HuH-7.5 (cell line): Measurements from ENCODE around the gene FAM187B.
A peak's percentile ranks its signal among the peaks of the same experiment; 100 is the strongest.

ENCODE experiments used
- DNase-seq: peaks from one replicate; pipeline ENCODE4 v3.0.0; 2011; ENCODE audit warnings: low spot score

FAM187B gene

DNA sequence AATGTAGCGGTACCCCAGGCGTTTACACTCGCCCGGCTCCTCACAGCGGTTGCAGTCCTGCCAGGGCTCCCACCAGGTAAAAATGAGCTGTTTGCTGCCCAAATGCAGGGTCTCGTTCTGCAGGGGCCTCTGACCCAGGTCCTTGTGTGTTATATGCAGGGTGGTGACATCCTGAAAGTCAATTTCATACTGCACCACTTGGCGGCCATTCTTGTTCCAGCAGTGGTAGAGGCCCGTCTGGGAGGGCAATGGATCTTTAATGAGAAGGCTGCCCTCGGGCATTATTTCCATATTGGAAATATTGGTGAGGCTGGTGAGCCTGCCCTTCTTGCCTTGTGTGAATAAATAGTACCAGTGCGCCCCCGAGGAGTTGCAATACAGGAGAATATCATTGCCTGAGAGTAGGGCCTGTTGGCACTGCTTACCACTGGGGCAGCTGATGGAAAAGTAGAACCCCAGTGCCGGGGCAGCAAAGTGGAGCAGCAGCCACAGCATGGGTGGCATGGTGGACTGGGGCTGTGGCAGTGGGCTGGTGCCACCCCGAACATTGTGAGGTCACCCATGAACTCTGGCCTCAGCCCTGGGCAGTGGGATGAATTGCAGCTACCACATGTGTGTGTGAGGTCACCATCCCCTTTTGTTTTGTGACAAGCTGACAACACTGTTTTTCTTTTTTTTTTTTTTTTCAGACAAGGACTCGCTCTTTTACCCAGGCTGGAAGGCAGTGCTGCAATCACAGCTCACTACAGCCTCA is at the start of gene FAM187B:
Gene FAM187B, minus strand, starts transcription at position 563 of the 754 bp plus-strand sequence. Its CDS starts 59 bp downstream, at position 504.
- DNase-seq = no peak

DNA sequence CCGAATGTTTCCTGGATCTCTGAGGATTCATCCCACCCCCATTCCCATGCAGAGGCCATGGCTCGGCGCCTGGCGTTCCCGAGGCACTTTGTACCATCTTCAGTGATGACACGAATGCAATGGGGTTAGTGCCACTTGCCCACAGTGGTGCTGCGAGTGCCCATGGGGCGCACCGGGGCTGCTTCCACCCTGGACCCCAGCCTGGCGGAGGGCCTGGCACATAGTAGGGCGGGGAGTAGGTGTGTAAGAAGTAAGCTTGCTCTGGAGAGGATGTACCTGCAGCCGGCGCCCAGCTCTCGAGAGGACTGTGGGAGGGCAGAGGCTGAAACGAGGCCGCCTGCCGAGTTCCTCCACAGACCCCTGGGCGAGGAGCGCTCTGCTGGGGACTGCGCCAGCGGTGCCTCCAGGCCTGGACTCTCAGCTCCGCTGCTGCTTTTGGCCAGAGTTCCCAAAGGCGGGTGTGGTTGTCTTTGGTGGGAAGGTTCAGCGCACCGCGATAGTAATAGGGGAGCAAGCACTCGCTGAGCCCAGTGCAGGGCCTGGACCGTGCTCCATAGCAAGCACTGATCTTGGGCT is 48.3 kb upstream of the FAM187B start:
- no peak for DNase-seq

DNA sequence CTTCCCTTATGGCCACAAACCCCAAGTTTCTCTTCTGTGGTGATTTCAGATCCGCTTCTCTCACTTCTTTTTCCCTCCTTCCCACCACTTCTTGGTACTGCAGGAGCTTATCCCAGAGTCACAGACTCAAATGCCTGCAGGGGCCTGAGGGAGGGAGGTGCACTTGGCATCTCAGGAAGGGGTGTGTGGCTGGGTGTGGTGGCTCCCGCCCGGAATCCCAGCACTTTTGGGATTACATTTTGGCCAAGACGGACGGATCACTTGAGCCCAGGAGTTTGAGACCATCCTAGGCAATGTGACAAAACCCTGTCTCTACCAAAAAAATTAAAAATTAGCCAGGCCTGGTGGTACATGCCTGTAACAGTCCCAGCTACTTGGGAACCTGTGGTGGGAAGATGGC is 45.8 kb upstream of the FAM187B start:
- DNase-seq = no peak

DNA sequence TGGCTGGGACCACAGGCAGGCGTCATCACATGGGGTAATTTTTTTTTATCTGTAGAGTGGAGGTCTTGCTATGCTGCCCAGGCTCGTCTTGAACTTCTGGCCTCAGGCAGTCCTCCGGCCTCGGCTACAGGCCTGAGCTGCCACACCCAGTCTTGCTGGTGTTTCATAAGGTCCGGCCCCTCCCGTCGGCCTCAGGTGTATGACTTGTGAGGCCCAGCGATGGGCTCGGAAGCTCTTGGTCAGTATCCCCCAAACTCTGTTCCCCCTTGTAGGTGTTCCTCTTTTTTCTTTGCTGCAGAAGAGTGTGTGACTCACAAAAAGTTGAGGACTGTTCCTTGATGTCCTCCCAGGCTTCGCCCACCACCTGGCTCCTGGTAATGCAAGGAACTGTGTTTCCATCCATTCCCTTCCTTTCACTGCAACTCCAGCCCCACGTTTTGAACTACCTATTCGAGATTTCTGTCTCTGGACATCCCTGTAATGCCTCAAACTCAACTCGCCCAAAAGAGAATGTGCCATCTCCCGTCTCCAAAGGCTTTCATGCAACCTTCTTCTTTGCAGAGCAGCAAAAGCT is 45.2 kb upstream of the FAM187B start:
- no peak for DNase-seq

DNA sequence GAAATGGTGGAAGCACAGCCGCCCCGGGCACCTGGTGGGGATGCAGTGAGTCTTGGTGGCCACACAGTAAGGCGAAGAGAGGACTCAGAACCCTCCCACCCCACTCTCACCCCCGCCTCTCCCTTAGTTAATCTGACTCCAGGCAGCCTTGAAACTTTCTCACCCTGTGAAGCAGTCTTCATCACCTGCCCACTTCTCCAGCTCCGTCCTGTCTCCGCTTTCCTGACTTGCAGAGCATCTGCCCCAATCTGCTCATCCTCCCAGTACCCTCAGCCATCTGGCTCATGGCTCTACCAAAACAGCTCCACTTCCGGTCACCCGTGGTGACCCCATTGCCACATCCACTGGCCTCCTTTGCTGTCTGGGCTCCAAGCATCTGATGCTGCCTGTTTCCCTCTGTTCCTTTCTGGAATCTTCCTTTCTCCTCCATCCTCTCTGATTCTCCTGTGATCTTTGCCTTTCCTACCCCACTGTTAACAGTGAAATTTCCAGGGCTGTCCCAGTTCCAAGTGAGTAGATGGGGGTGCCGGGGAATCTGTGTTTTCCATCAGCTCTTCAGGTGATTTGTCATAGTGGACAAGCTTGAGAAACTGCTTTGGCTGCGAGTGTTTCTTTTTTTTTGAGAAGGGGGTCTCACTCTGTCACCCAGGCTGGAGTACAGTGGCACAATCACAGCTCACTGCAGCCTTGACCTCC is 44.6 kb upstream of the FAM187B start:
- no peak for DNase-seq

DNA sequence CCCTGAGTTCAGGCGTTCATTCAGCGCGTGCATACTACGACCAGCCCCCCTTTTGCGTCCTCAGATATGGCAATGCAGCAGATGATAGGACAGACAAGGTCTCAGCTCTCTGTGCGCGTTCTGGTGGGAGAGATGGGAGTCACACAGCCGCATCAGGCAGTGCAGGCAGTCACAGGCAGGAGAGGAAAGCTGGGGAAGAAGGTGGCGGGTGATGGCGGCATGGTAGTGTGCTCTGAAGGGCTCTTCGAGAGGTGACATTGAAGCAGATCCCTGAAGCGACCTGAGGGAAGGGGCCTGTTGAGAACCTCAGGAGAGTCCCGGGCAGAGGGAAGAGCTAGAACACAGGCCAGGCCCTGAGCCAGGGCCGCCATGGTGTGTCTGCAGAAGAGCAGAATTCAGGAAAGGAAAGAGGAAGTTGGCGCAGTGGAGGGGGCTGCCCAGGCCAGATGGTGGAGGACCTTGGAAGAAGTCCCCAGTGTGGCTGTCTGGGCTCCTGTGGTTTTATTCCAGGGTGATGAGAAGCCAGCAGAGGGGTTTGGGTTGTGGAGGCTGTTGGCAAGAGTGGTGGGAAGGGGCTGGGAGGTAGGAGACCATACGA is 43.7 kb upstream of the FAM187B start:
- no peak for DNase-seq

DNA sequence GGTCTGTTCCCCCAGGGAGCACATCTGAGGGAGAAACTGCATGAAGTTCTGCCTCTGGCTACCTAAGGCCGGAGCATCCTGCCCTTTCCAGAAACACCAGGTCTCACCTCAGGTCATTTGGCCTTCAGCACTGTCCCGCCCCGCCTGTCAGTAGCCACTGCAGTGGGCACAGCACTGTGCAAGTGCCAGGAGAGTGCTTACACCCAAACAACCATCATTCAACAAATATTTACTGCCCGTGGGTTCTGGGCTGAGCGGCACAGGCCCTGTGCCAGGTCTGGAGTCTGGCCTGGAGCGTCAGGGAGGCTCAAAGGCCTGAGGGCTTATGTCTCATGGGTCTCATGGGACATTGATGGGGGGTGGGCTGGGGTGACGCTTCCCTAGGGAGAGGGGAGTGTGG is 43.0 kb upstream of the FAM187B start:
- DNase-seq = no peak

DNA sequence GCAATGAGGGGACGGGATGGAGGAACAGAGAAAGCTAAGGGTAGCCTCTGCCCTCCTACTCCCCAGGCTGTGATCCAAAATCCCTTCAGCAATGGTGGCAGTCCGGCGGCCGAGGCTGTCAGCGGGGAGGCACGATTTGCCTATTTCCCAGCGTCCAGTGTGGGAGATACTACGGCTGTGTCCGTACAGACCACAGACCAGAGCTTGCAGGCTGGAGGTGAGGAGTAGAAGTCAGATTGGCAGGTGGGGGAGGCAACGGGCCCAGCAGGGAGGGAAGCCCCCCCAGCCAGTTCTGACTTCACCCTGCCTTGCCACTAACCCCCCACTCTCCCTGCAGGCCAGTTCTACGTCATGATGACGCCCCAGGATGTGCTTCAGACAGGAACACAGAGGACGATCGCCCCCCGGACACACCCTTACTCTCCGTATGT is 41.9 kb upstream of the FAM187B start:
- no peak for DNase-seq

DNA sequence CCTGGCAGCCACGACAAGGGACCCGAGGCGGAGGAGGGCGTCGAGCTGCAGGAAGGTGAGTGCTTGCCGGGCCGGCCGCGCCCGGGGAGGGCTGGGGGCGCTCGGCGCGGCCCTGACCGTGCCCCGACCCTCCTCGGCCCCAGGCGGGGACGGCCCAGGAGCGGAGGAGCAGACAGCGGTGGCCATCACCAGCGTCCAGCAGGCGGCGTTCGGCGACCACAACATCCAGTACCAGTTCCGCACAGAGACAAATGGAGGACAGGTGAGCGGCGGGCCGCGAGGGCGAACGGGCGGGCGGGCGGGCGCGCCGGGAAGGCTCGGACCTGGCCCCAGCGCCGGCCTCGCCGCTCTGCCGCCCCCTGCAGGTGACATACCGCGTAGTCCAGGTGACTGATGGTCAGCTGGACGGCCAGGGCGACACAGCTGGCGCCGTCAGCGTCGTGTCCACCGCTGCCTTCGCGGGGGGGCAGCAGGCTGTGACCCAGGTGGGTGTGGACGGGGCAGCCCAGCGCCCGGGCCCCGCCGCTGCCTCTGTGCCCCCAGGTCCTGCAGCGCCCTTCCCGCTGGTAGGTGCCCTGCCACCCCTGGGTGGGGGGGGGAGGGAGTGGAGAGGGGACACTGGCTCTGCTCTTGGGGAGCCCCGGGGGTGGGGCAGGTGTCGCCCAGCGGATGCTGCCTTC is 41.0 kb upstream of the FAM187B start:
- peak; percentile 88 for DNase-seq

DNA sequence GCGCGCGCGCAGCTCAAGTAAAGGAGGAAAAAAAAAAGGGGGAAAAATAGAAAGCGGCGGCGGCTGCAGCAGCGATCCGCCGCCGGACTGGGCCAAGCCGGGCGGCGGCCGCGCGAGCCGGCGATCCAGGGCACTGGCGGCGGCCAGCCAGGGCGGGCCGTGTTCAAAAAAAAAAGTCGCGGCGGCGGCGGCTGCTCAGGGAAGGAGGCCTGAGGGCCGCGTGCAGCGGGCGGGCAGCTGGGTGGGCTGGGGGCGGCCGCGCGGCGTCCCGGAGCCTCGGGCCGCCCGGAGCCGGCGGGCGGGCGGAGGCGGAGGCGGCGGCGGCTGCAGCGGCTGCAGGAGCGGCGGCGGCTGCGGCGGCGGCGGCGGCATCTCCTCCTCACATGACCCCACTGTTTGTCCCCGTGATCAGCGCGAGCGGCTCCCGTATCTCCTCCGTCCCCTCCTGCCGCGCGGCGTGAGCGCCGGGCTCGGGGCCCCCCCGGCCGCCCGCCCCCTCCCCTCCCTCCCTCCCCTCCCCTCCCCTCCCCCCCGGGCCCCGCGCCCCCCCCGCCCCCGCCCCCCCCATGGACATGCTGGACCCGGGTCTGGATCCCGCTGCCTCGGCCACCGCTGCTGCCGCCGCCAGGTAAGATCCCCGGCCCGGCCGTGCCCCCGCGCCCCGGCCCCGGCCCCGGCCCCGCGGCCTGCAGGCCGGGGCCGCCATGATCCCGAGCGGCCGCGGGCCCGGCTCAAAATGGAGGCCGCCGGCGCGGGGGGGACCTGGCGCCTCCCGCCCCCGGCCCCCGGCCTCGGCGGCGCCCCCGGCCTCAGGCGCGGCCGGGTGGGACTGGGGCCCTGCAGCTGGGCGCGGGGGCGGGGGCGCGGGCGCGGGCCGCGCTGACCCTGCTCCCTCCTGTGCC is 40.2 kb upstream of the FAM187B start, which contains the start of gene USF2:
Gene USF2, plus strand, starts transcription at position 427 of the 902 bp plus-strand sequence. Its CDS starts 140 bp downstream, at position 567.
- peak; percentile 86 for DNase-seq

DNA sequence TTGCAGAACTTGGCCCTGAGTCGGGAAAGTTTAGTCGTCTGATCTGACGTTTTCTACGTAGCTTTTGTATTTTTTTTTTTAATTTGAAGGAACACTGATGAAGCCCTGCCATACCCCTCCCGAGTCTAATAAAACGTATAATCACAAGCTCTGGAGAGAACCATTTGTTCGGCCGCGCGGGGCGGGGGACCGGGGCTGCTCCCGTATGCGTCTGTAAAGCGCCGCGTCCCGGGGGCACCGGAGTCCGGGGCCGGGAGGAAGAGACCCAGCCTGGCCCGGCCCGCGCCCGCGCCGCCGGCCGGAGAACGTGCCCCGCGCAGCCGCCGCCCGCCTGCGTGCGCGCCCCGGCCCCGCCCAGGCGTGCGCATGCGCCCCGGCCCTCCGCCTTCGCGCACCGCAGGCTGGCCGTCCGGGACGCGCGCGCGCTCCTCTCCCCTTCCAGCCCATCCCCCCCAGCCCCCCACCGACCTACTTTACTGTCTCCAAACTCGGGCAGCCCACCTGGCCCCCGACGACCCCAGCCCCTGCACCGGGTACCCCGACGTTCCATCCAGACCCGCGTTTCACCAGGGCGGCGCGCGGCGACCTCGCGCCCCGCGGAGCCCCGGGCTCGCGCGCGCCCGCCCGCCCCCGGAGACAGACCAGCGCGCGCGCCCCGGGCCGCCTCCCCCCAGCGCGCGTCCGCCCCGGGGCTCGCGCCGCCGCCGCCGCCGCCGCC is 39.4 kb upstream of the FAM187B start:
- DNase-seq = peak; percentile 99

DNA sequence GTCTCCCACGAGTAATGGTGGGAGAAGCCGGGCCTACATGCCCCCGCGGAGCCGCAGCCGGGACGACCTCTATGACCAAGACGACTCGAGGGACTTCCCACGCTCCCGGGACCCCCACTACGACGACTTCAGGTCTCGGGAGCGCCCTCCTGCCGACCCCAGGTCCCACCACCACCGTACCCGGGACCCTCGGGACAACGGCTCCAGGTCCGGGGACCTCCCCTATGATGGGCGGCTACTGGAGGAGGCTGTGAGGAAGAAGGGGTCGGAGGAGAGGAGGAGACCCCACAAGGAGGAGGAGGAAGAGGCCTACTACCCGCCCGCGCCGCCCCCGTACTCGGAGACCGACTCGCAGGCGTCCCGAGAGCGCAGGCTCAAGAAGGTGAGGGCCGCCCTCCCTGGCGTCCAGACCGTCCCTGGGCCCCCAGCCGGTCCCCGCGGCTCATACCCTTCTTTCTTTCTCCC is 38.8 kb upstream of the FAM187B start:
- DNase-seq = no peak

DNA sequence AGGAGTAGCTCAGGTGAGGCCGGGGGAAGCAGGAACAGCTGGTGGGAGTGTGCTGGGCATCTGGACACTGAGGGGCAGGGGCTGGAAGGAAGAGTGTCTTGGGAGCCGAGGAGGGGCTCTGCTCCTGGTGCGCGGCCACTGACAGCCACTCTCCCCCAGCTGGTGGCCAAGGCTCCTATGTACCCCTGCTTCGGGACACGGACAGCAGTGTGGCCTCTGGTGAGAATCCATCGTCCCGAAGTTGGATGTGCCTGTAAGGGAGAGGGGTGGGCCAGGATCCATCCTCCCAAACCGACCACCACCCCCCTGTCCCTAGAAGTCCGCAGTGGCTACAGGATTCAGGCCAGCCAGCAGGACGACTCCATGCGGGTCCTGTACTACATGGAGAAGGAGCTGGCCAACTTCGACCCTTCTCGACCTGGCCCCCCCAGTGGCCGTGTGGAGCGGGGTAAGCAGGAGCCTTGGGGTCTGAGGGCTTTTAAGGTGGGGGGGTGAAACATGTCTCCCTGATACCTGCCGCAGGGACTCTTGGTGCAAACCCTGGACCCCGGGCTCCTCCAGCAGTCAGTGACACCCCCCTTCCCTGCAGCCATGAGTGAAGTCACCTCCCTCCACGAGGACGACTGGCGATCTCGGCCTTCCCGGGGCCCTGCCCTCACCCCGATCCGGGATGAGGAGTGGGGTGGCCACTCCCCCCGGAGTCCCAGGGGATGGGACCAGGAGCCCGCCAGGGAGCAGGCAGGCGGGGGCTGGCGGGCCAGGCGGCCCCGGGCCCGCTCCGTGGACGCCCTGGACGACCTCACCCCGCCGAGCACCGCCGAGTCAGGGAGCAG is 38.2 kb upstream of the FAM187B start:
- DNase-seq = no peak

DNA sequence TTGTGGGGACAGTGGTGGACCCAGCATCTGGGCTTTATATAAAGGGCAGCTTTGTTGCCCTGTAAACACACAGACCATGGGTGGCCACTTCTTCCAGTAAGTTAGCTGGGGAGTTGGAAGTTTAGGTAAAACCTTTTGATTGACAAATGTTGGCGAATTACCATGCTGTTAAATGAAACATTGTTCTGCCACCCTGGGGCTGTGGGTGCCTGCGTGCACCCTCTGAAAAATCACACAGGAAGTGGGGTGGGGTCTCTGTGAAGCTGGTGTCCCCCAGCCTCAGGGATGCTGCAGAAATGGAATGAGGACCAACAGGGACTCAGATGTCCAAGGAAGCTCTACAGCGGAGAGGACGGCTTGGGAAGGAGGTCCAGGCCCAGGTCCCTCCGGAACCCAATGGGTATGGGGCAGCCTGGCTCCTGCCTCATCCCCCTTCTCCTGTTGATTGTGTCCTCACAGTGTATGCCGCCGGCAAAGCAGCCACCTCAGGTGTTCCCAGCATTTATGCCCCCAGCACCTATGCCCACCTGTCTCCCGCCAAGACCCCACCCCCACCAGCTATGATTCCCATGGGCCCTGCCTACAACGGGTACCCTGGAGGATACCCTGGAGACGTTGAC is 37.5 kb upstream of the FAM187B start:
- DNase-seq = no peak

DNA sequence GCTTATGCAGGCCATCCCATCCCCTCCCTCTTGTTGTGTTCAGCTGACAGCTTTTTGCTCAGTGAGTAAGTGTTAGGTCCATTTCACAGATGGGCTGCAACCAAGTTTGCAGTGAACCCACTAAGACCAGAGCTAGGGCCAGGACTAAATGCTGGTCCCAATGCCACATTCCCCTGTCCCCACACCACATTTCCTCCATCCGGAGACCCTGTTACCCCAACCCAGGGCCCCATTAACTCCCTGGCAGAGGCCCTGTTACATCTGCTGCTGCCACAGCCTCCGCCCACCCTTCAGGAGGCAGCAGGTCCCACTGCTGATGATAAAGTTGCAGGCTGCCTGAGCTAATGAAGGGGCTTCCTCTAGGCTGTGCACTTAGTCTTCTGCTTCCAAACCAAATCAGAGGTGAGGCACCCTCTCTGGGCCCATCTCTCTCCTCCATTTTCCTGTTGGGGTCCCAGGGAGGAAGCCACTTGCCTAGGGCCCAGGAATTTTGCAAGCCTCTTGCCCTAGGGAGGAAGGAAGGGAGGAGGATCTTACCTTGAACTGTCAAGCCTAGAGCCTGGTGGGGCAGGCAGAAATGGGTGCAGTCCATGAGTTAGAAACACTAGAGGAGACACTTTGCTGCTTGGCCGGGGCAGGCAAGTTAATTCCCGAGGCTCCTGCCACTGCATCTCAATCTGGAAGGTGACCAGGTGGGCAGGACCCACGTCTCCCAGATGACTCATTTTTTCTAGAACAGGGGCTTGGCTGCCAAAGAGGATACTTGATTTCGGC is 36.8 kb upstream of the FAM187B start:
- no peak for DNase-seq

DNA sequence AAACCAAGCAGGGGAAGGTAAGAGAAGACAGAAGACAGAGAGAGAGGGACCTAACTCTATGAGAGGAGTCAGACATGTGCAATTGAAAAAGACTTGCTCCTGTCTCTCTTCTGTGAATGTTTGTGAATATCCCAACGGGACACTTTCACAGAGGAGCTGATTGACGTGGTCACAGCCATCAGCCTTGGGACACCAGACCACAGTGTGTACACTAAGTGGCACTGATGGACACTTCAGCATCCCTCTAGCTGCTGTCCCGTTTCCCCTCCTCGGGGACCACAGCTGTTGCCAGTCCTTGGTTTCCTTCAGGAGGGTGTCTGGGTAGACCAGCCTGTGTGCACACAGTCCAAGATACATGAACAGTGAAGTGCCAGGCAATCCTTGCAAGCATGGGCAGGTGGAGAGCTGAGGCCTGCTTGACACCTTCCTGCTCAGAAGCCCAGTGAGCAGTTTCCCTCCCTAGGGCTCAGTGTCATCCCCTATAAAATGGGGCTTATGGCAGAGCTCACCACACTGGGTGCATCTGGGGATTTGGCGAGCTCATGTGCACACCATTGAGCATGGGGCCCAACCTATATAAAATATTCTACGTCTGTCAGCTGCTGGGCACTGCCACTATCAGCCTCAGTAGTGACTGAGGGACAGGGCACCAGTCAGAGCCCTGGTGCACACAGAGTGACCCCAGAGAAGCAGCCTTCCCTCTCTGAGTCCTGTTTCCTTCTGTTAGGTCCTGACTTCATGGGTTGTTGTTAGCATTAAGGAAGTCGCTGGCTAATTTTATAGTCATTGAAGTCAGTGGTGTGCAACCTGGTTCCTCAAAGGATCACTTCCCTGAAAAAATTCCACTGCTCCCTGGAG is 36.0 kb upstream of the FAM187B start:
- no peak for DNase-seq
